Loucy (cell line): Measurements from ENCODE around the gene MRPS2.

Experiments
- EZH2phosphoT487 ChIP-seq: fragments of 200-600 bp; IDR thresholded peaks from 2 replicates; pipeline ENCODE4 v1.6.1; 2018; ENCODE audit warnings: antibody characterized with exemption, mild to moderate bottlenecking, moderate library complexity, borderline replicate concordance
- TF ChIP-seq, protein P1 (sequence below): fragments of 200-600 bp; sonication (generic); conservative IDR thresholded peaks from 2 replicates; pipeline ENCODE4 v1.5.1; 2014; ENCODE audit warnings: mild to moderate bottlenecking, antibody characterized with exemption, low read length

GRCh38 chr9:135482015-135482754 lies 18.3 kb upstream of the MRPS2 start:
- TF ChIP-seq, protein P1, sequence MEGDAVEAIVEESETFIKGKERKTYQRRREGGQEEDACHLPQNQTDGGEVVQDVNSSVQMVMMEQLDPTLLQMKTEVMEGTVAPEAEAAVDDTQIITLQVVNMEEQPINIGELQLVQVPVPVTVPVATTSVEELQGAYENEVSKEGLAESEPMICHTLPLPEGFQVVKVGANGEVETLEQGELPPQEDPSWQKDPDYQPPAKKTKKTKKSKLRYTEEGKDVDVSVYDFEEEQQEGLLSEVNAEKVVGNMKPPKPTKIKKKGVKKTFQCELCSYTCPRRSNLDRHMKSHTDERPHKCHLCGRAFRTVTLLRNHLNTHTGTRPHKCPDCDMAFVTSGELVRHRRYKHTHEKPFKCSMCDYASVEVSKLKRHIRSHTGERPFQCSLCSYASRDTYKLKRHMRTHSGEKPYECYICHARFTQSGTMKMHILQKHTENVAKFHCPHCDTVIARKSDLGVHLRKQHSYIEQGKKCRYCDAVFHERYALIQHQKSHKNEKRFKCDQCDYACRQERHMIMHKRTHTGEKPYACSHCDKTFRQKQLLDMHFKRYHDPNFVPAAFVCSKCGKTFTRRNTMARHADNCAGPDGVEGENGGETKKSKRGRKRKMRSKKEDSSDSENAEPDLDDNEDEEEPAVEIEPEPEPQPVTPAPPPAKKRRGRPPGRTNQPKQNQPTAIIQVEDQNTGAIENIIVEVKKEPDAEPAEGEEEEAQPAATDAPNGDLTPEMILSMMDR: no peak
- no peak for TF ChIP-seq EZH2phosphoT487
